Neutrophil (primary cell): ENCODE results near the gene GLRX5.

ENCODE experiments used
- H3K27ac ChIP-seq: fragments of 200-600 bp; sonication (generic); 2 replicates; pipeline ENCODE4 v1.5.1; 2016; ENCODE audit warnings: mild to moderate bottlenecking, moderate library complexity
- H3K27me3 ChIP-seq: fragments of 200-600 bp; sonication (generic); 2 replicates; pipeline ENCODE4 v1.6.0; 2016; ENCODE audit warnings: mild to moderate bottlenecking
- H3K36me3 ChIP-seq: fragments of 200-600 bp; sonication (generic); 2 replicates; pipeline ENCODE4 v1.5.1; 2017
- H3K4me1 ChIP-seq, 2 experiments: fragments of 200-600 bp in 1 of 2; sonication (generic) in 1 of 2; 1 replicate in 1 of 2; 2 replicates in 1 of 2; pipeline versions ENCODE4 v1.5.1 to v1.6.1; 2013 to 2016; ENCODE audit warnings: low read depth in 1 of 2, low read length in 1 of 2, mild to moderate bottlenecking in 1 of 2, moderate library complexity in 1 of 2; ENCODE audit not compliant: control insufficient read depth in 1 of 2, insufficient read depth in 1 of 2
- H3K4me3 ChIP-seq, 2 experiments: fragments of 200-600 bp in 1 of 2; sonication (generic) in 1 of 2; 1 replicate in 1 of 2; 2 replicates in 1 of 2; pipeline ENCODE4 v1.5.1; 2013 to 2016; ENCODE audit warnings: low read depth in 1 of 2, low read length in 1 of 2, mild to moderate bottlenecking in 1 of 2, moderate library complexity in 1 of 2
- H3K9me3 ChIP-seq: fragments of 200-600 bp; sonication (generic); 2 replicates; pipeline ENCODE4 v1.5.1; 2016
- CTCF ChIP-seq: fragments of 200-600 bp; sonication (generic); IDR thresholded peaks from 2 replicates; pipeline ENCODE4 v1.5.1; 2016; ENCODE audit warnings: antibody characterized with exemption

Gene GLRX5

GRCh38 chr14:95521001-95521400 is 13.8 kb upstream of the GLRX5 start:
- Histone ChIP-seq H3K27ac (peak overlapping the region; percentile 84), H3K4me3 (no peak overlapping the region), H3K27me3 (no peaks in the 10 kb centered on the region), H3K36me3 (no peaks in the 10 kb centered on the region), H3K9me3 (no peaks in the 10 kb centered on the region), H3K4me1 (peaks cover 82 to 98% of the 10 kb centered on the region in 2 experiments)
- TF ChIP-seq CTCF = no peak

GRCh38 chr14:95522116-95522515 is 12.7 kb upstream of the GLRX5 start:
- Histone ChIP-seq H3K4me1 (peaks cover 89 to 99% of the 10 kb centered on the region in 2 experiments), H3K27me3 (no peaks in the 10 kb centered on the region), H3K27ac (peak overlapping the region; percentile 84), H3K36me3 (no peaks in the 10 kb centered on the region), H3K9me3 (no peaks in the 10 kb centered on the region), H3K4me3 (peak overlapping the region in 1 of 2 experiments; percentile 40)
- TF ChIP-seq CTCF = no peak

GRCh38 chr14:95522556-95522955 is 12.3 kb upstream of the GLRX5 start:
- H3K4me3 ChIP-seq = peak overlapping the region in 1 of 2 experiments; percentile 40
- H3K4me1 ChIP-seq = peaks cover 86 to 99% of the 10 kb centered on the region in 2 experiments
- no peaks in the 10 kb centered on the region for H3K36me3 ChIP-seq
- TF ChIP-seq CTCF = no peak
- no peaks in the 10 kb centered on the region for H3K9me3 ChIP-seq
- peak overlapping the region; percentile 84 for H3K27ac ChIP-seq
- no peaks in the 10 kb centered on the region for H3K27me3 ChIP-seq

- Histone ChIP-seq H3K4me3 (peak overlapping the region; percentile 4 to 40), H3K4me1 (peaks cover 80 to 93% of the 10 kb centered on the region in 2 experiments), H3K9me3 (no peaks in the 10 kb centered on the region), H3K36me3 (no peaks in the 10 kb centered on the region), H3K27ac (peak overlapping the region; percentile 84), H3K27me3 (no peaks in the 10 kb centered on the region)
- TF ChIP-seq CTCF = no peak
These were observed 11.6 kb upstream of the GLRX5 start for GRCh38 chr14:95523051-95523814.

- no peaks in the 10 kb centered on the region for H3K9me3 ChIP-seq
- no peak for TF ChIP-seq CTCF
- peak overlapping the region; percentile 4 to 40 for H3K4me3 ChIP-seq
- no peaks in the 10 kb centered on the region for H3K27me3 ChIP-seq
- H3K27ac ChIP-seq = peak overlapping the region; percentile 84
- H3K4me1 ChIP-seq = peaks cover 73 to 86% of the 10 kb centered on the region in 2 experiments
- H3K36me3 ChIP-seq = no peaks in the 10 kb centered on the region
These were observed 10.9 kb upstream of the GLRX5 start for GRCh38 chr14:95523815-95524448.
